SK-N-SH treated with all-trans-retinoic acid at 6 μM for 48 hours (cell line): Measurements from ENCODE around the gene DAB1.

Source experiments
- ARNTL ChIP-seq: fragments of 450-650 bp; formaldehyde crosslinking; IDR thresholded peaks from 2 replicates; pipeline ENCODE4 v1.5.0; 2020; ENCODE audit warnings: low read depth, mild to moderate bottlenecking, moderate library complexity, borderline replicate concordance
- CREB5 ChIP-seq: fragments of 250-450 bp; sonication (Bioruptor Pico); IDR thresholded peaks from 2 replicates; pipeline ENCODE4 v1.5.1; 2020; ENCODE audit warnings: low read depth, mild to moderate bottlenecking, moderate library complexity
- CSRNP3 ChIP-seq: fragments of 250-450 bp; sonication (Bioruptor Pico); IDR thresholded peaks from 2 replicates; pipeline ENCODE4 v1.5.1; 2021; ENCODE audit warnings: mild to moderate bottlenecking, moderate library complexity
- ESRRG ChIP-seq: fragments of 250-450 bp; sonication (Bioruptor Pico); IDR thresholded peaks from 2 replicates; pipeline ENCODE4 v1.6.1; 2021; ENCODE audit warnings: mild to moderate bottlenecking
- OSR1 ChIP-seq: fragments of 250-450 bp; sonication (Bioruptor Pico); IDR thresholded peaks from 2 replicates; pipeline ENCODE4 v1.8.0; 2022; ENCODE audit warnings: moderate library complexity, mild to moderate bottlenecking, inconsistent platforms
- SNAI2 ChIP-seq: fragments of 250-450 bp; sonication (Bioruptor Pico); IDR thresholded peaks from 2 replicates; pipeline ENCODE4 v1.5.0; 2020; ENCODE audit warnings: mild to moderate bottlenecking, moderate library complexity
- ZC3H10 ChIP-seq: fragments of 250-450 bp; sonication (Bioruptor Pico); IDR thresholded peaks from 2 replicates; pipeline ENCODE4 v1.5.1; 2021; ENCODE audit warnings: mild to moderate bottlenecking, moderate library complexity
- ZNF565 ChIP-seq: fragments of 450-650 bp; formaldehyde crosslinking; conservative IDR thresholded peaks from 2 replicates; pipeline ENCODE4 v1.5.0; 2020; ENCODE audit warnings: low read depth, mild to moderate bottlenecking, moderate library complexity
- ZNF70 ChIP-seq: fragments of 450-650 bp; formaldehyde crosslinking; IDR thresholded peaks from 2 replicates; pipeline ENCODE4 v1.5.0; 2020; ENCODE audit warnings: mild to moderate bottlenecking, moderate library complexity

- TF ChIP-seq ZNF70 (CRISPR knock-in tag), result no peak
- no peak for TF ChIP-seq SNAI2 (CRISPR knock-in tag)
- no peak for TF ChIP-seq ESRRG (CRISPR knock-in tag)
- TF ChIP-seq ARNTL (CRISPR knock-in tag), result no peak
- no peak for TF ChIP-seq CSRNP3 (CRISPR knock-in tag)
- TF ChIP-seq CREB5 (CRISPR knock-in tag), result no peak
- TF ChIP-seq OSR1, result no peak
- no peak for TF ChIP-seq ZNF565 (CRISPR knock-in tag)
- TF ChIP-seq ZC3H10 (CRISPR knock-in tag), result no peak
Observed at GRCh38 chr1:57380923-57381322, 42.9 kb downstream of the DAB1 start.
